ENCODE results near the gene AKAP3.

The AKAP3 gene

DNA sequence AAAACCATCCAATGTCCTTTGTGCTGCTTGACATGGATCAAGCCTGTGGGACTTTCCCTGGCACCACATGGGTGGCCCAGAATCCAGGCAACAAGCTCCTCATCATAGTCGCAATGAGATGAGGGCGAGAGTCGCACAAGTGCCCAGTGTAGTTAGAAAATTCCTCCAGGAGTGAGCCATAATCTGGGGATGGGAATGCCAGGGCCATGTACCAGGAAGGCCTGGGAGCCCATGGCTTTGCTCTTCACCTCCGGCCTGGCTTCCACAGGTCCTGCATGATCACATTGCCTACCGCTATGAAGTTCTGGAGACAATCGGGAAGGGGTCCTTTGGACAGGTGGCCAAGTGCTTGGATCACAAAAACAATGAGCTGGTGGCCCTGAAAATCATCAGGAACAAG lies 53.0 kb downstream of the AKAP3 start:
- DNase-seq (ENCODE audit: low spot score): no peak

DNA sequence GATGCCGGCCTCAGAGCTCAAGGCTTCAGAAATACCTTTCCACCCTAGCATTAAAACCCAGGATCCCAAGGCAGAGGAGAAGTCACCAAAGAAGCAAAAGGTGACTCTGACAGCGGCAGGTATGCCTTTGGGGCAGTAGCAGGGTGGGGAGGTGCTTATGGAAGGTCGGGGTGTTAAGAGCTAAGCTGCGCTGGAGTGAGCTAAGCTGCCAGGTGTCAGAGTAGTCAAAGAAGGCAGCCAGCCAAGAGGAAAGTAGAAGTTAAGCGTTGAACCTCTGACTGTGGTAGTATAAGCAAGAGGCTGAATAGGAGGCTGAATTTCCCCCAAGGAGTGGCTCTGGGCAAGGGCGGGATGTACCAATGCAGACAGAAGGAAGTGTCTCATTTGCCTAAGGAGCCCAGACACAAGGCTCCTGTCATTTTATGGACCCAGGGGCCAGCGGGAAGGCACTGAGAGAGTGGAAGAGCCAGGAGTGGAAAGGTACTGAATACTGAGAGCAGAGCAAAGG lies 57.6 kb downstream of the AKAP3 start:
- no peak for DNase-seq (ENCODE audit: low spot score)

DNA sequence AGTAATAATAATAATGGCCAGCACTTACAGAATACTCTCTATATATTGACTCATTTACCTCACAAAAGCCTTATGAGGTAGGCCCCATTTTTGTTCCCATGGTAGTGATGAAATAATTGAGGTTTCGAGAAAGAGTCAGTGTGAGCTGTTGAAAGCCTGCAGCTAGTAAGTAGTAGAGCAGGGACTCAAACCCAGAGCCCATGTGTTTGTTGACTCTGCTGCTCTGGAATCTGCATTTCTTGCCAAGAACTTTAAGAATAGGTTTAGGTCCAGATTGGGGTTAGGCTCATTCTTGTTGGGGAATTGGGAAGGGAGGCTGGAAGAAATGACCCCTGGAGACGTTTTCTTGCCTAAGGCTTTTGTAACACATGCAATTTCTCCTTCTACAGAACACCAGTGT lies 58.9 kb downstream of the AKAP3 start:
- no peak for DNase-seq (ENCODE audit: low spot score)

DNA sequence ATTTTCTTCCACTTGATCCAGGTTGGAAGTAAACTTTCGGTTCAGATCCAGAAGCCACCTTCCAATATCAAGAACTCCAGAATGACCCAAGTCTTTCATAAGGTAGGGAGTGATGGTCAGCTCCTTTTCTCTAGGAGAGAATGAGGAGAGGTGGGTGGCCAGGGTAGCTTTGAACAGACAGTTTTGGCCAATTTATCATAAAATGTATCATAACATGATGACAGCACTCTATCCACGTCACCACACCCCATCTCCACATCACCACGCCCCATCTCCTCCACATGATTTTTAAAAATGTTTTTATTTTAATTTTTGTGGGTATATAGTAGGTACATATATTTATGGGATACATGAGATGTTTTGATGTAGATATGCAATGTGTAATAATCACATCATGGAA lies 59.9 kb downstream of the AKAP3 start:
- DNase-seq (ENCODE audit: low spot score): no peak

DNA sequence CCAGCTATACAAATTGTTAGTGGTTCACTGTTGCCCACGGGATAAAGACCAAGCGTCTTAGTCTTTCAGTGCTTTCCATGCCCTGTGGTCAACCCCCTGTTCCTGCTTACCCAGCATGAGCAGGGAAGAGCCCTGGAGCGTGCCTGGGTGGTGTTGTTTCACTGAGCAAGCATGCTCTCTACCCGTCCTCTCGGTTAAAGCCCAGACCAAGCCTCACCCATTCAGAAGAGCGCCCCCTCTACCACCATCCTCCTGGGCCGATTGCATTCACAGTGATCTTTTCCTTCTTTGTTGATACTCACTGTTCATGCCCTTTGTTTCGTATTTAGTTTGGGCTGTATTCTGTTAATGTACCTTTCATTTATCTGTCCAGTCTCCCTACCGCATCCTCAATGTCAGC lies 61.7 kb downstream of the AKAP3 start:
- no peak for DNase-seq (ENCODE audit: low spot score)

DNA sequence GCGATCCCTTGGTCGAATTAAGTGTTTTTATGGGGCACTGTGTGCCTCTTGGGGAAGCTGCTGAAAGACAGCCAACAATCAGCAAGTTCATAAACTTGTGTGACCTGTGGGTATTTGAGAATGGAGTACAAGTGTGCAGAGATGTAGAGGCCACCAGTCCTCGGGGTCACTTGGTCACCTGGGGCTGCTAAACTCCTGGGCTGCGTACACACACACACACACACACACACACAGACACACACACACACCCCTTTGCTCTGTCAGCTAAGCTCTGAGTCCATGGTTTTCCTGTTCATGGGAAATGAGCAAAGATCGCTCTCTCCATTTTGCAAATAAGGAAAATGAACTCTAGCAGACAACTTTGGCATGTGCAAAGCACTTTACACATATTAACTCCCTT lies 62.4 kb downstream of the AKAP3 start:
- no peak for DNase-seq (ENCODE audit: low spot score)

DNA sequence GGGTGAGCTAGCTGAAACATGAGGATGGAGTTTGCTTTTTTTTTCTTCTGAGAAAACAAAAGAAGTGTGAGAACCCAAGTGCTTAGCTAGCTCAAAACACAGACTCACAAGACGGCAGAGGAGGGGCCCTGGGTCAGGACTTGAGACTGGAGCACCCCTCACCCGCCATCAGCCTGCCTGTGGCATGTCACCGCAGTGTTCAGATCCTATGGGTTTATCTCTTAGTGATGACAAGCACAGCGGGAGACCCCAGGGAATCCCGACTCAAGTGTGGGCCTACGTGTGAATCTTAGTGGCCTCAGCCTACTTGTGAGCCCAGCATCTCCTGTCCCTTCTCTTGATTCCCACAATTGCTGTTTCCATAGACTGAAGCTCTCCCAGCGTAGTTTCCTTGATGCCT lies 64.0 kb downstream of the AKAP3 start:
- DNase-seq (ENCODE audit: low spot score): no peak

DNA sequence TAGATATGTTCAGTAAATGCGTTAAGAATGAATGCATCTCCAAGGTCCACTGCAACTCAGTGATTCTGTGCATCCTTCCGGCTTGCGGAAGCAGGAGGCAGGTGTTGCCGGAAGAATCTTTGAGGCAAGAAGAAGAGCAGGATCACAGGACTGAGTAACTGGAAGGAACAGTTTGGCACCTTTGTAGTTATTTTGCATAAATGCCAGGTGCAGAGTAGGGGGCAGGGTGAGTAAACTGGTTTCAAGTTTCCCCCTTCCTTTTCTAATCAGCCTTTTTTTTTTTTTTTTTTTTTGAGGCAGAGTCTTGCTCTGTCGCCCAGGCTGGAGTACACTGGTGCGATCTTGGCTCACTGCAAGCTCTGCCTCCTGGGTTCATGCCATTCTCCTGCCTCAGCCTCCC lies 64.6 kb downstream of the AKAP3 start:
- DNase-seq (ENCODE audit: low spot score): no peak

DNA sequence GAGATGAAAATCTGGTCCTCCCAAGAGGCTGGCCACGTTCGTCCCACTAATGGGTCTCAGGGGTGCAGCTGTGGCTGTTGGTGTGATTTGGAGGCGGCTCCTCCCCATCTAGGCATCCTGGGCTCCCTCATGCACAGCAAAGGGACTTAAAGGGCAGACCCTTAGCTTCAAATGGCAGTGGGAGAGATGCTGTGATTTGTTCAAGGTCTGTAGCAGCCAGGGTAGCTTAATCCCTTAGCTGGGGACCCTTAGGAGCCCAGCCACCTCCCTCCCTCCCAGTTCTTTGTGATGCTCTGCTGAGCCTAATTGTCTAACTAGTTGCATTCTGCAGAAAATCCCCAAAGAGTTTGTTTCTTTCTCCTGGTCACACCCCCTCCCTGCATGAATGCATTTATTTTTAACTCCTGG lies 68.6 kb downstream of the AKAP3 start:
- DNase-seq (ENCODE audit: low spot score): no peak

DNA sequence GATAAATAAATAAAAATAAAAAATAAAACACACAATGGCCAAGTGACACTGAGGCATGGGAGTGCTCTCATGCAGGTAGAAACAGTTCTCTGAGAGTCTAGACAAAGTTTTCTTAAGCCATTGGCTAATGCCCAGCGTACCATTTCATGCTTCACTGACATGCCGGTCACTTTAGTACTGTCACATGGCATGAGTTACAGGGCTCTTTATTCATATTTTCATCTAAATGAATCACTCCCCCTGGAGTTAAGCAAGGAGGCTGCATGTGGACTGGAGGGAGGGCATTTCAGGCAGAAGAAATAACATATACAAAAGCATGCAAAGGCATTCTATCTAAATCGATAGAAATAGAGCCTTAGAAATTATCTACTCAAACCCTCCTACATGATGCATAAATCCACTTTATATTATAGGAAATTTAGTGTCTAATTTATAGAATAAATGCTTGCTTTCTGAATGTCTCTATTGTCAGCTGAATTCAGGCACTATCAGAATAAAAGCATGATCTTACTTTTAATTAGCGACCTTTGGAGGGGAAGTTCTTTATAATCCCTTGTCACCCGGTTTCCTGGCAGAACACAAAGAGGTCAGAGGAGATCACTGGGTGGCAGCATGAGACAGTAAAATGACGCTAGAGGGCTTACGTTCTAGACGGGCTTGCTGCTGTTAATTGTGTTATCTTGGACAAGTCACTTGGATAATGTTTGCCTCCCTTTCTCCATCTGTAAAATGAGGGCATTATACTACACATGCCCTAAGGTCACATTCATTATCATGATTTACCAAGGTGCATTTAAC lies 69.3 kb downstream of the AKAP3 start:
- no peak for DNase-seq (ENCODE audit: low spot score)

DNA sequence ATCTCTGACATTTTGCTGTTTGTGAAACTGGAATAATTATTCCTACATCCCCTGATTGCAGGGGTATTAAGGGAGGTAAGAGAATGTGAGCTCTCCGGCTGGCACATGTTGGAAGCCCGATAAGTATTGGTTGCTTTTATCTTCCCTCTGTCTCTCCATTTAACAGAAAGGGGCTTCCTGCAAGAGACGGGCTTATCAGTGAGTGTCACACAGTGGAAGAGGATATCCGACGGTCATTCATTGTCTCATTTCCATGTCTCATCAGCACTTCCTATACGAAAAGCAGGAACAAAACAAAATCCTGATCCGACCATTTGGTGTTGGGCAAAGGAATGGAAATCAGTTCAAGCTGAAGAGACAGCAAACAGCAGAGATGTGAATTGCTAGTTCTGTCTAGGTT lies 76.2 kb downstream of the AKAP3 start:
- no peak for DNase-seq (ENCODE audit: low spot score)

DNA sequence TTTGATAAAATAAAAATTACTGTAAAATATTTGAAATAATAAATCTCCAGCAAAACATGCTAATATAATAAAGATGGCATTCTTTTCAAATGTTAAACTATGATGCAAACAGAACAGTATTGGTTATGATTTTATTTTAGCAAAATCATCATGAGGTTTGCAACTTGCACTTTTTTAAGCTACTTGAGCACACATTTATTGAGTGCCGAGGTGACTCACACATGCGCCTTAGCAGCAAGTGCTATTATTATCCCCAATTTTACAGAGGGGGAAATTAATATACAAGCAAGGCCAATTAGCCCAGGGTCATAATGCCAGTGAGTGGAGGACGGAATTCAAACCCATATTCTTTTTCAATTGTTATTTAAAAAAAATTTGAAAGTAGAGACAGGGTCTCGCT lies 79.6 kb downstream of the AKAP3 start:
- DNase-seq (ENCODE audit: low spot score): no peak

DNA sequence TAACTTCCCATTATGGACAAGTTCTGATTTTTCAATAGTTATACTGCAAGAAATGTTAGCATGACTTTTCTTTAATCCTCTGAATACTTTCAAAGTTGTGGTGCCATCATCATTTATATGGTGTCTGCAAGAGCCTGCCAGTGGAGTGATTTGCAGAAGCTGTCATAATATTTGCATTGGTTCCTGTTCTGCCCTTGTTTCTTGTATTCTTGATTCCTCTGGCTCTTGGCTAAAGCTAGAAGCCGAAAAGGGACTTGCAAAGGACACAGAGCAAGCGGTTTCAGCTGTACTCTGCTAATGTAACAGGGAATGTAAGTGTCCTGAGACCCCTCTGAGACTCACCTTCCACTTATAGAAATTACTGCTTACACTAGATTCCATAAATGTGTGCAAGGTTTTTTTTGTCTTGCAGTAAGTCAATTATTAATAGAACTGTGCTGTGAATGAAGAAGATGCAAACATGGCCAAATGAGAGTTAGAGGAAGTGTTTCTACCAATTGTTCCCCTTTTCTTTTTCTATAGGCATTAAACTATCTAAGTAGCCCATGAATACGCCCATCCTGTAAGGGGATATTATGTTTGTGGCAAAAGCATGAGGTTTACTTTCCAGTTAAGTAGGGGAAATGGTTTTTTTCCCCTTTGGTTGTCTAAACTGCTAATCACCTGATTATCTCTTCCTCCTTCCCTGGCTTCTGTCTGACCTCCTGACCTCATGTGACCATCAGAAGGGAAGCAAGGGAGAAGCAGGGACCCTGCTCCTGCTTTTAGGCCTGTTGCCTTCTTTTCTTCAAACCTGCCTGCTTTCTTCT lies 81.6 kb downstream of the AKAP3 start:
- DNase-seq (ENCODE audit: low spot score): no peak

DNA sequence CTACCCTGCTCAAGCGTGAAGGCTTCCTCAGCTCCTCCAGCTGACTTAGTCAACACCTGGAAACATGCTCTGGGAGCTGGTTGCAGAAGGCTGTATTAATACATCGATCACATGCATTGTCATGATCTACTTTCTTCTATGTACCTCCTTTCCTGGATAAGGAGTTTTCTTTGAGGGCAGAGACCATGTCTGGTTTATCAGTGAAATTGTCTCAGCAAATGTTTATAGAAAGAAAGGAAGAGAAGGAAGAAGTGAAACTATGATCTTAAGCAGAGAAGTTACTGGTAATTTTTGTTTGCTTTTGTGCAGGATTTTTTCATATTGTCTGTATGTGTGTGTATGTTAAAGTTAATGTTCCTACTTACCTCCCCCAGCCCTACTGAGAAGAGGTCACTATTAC lies 82.4 kb downstream of the AKAP3 start:
- DNase-seq (ENCODE audit: low spot score): no peak
